Endometrial microvascular endothelial cells (primary cell): Measurements from ENCODE around the gene MYEOV. TPM values are rescaled to one million over a fixed set of nuclear protein-coding genes. Genes with fewer than 3 reads are reported as not detected.

ENCODE experiments used
- in situ Hi-C: cut with HindIII; loops from 2 replicates; pipeline ENCODE4 v1.10.0; 2017; ENCODE audit warnings: low sequenced_read_pairs, low pct_unique_long_range_greater_than_20kb; ENCODE audit errors: inconsistent ontology term
- total RNA-seq: library from RNA; depleted of rRNA; stranded (reverse); fragments of >200 nt; gene quantifications from one replicate; pipeline ENCODE4 v1.2.3, GENCODE V29; 2015; ENCODE audit errors: inconsistent ontology term

Gene MYEOV
- total RNA-seq, 1 donor from 2014 or later: 14.6 TPM

DNA sequence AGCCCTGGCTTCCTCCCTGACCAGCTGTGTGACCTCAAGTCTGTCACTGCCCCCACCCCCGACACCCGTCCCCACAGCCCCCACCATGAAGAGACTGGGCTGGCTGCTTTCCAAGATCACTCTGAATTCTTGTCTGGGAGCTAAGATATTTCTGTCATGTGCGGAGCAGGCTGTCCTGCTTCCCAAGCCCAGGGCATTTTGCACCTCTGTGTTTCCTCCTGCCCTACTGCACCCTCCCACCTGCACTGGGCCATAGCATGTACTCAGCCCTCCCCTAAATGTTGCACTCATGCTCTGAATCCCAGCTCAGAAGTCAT, 30.3 kb upstream of the MYEOV start:
- in situ Hi-C loops: no loop called here

- in situ Hi-C loops: no loop called here
Observed at GRCh38 chr11:69264486-69264885, 29.5 kb upstream of the MYEOV start.

- in situ Hi-C loops: no loop called here
Observed at GRCh38 chr11:69265210-69265609, 28.7 kb upstream of the MYEOV start.

- in situ Hi-C loops: no loop called here
Observed at GRCh38 chr11:69265911-69266510, 27.9 kb upstream of the MYEOV start.

GRCh38 chr11:69267395-69267805, 26.6 kb upstream of the MYEOV start:
- in situ Hi-C loops: no loop called here

GRCh38 chr11:69268911-69269310, 25.0 kb upstream of the MYEOV start:
- in situ Hi-C loops: no loop called here

DNA sequence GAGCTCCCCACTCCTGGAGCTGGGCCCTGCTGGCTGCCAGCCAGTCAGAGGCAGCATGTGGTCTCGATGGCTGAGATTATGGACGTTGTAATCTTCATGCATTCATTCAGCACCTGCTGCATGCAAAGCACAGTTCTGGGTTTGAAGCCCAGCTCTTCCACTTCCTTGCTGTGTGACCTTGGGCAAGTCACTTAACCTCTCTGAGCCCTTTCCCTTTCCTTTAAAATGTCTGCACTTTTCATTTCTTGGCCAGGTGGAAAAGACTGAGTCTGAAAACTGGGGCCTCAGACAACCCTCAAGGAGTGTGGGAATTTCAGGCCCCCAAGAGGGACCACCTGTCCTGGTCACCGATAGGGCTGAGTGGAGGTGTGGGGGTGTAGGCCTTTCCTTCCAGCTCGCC, 24.6 kb upstream of the MYEOV start:
- in situ Hi-C loops: no loop called here

DNA sequence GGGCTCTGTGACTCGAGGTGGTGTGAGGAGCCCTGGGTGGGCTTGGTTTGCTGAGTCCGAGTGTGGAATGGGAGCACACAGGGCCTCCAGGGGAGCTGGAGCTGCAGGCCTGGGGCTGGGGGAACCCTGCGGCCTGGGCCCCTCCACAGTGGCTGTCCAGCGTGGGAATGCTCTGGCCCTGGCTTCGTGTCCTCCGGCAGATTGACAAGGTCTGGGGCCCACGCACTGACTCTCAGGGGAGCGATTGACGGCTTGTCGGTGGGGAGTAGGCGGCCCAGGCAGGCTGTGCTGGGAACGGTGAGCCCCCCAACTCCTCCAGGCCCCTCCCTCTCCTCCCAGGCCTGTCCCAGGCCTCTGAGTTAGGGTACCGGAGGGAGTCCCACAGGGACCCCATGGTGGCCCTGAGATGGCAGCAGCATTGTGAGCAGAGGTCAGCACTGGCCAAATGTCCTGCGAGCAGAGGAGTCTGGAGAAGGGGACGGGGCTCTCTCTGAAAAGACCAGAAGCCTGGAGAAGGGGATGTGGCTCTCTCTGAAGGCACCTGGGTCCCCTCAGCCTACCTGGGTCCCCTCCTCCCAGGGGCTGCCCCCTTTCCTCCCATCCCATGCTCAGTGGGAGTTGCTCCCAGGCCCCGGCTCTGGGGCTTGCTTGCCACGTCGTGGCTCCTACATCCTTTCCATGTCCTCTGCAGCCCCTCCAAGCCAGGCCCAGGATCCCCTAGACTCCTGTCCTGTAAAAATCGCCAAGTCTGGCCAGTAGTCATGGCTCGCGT, 23.8 kb upstream of the MYEOV start:
- in situ Hi-C loops: no loop called here

GRCh38 chr11:69270941-69271340, 23.0 kb upstream of the MYEOV start:
- in situ Hi-C loops: no loop called here

- in situ Hi-C loops: no loop called here
Observed at GRCh38 chr11:69272055-69272454, 21.9 kb upstream of the MYEOV start.

DNA sequence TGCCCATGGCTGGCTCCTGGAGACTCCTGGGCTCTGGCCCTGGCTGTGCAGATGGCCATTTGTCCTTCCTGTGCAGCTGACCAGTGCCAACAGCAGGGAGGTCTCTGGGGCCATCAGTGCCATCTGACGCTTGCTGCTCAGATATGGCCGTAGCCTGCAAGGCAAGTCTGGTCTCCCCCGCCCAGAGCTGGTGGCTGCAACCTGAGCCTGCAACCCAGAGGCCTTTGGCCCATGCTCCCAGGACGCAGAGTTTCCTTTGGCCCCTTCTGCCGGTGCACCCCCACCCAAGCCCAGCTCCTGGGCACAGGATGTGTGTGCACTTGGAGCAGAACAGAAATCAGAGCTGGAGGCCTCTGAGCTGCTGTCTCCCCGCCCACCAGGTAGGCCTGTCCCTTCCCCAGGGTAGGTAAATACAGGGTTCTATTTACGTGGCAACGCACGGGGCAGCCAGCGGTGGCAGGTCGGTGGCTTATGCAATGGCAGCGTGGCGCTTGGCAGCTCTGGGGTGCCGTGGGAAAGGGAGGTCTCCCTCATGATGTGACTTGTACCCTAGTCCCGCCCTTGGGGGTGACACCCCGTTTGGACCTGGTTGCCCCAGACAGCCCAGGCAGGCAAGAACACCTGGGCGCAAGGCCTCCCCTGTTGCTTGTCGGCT, 21.0 kb upstream of the MYEOV start:
- in situ Hi-C loops: no loop called here

DNA sequence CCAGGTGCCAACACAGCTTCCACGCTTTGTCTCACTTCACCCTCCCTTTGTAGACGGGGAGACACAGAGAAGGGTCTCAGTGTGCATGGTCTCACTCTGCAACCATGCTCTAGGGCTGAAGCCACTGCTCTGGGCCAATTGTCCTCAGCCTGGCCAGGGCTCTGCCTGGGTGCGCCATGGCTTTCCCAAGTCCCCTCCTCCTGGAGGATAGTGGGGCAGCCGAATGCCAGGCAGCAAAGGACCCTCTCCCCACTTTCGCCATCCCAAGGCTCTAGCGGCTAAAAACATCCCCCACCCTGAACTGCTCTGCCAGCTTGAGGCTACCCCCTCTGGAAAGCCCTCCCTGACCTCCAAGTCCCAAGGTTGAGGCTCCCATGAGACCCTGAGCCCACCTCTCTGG, 20.4 kb upstream of the MYEOV start:
- in situ Hi-C loops: no loop called here

DNA sequence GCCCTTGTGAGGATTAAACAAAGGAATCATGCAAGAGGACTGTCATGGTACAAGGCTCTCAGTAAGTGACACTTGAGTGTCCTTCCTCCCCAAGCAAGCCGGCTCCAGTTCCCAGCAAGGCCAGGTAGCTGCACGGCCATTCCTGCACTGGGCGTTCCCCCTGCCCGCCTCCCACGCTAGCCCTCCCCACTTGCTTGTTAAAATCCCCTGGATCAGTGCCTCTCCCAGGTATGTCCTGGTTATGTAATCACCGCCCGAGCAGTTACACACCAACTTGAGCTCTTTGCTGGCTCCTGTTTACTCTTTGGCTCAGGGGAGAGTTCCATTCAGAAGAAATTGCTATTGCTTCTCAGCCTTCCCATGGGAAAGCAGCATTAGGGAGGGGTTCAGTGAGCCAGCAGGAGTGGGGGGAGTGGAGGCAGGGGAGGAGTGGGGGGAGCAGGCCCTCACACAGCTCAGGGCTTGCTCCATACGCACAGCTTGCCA, 19.4 kb upstream of the MYEOV start:
- in situ Hi-C loops: no loop called here

- in situ Hi-C loops: no loop called here
Observed at GRCh38 chr11:69275178-69275577, 18.8 kb upstream of the MYEOV start.

GRCh38 chr11:69276165-69276564, 17.8 kb upstream of the MYEOV start:
- in situ Hi-C loops: no loop called here

DNA sequence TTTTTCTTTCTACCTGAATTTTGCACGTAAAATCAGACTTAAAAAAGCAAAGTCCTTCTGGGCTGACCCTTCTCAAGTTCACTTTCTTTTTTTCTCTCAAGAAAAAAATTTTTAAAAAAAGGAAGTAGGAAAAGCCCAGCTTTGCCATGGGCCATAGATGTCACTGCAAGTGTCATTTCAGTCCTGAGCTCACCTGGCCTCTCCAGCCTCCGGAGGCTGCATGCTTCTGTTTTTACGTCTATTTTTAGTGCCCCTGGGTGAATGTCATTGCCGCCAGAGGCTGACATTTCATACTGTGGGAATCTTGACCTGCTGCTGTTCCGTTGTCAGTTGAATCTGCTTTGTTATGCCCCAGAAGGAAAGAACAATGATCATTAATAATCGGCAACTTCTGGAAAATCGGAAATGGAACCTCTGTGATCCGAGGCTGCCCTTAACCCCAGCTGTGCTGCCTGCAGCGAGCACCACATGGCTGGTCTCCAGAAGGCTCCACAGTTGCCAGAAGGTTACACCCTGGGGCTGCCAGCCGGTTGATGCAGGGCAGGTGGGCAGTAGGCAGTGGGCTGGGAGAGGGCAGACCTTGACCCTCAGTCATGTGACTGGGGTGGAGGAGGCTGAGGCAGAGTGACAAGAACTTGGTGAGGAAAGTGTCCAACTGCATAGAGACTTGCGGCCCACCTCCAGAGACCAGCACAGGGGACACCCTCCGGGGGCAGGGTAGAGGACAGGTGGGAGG, 16.7 kb upstream of the MYEOV start:
- in situ Hi-C loops: no loop called here

DNA sequence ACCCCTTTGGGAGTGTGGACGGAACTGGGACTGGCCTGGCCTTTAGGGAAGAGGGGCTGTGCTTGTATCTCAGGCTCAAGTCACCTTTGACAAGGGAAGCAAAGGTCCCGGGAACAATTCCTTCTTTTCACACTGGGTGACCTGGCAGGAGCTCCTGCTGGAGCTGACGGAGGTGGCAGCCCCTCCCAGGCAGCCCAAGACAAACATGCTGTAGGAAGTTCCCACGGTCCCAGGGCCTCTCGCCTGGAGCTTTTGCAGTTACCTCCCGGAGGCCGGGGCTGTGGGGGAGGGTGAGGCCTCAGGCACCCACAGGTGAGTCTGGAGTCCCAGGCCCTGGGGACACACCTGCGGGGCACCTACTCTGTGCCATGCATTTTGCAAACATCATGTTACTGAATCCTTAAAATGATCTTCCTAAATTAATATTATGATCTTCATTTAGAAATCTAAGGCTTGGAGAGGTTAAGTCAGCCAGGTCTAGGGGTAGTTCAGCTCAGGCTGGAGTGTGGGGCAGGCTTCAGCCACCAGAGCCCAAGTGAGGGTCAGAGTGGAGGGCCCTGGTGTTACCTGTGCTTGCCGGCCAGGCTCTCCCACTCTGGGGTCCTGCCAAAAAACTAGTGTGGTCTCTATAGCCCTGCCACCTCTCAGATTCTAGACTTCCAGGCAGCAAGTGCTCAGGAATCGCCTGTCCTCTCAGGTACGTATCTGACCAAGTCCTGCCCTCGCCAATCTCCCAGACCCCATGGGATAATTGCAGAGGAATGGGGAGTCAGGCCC, 15.7 kb upstream of the MYEOV start:
- in situ Hi-C loops: no loop called here

- in situ Hi-C loops: no loop called here
Observed at GRCh38 chr11:69280451-69280850, 13.5 kb upstream of the MYEOV start.

DNA sequence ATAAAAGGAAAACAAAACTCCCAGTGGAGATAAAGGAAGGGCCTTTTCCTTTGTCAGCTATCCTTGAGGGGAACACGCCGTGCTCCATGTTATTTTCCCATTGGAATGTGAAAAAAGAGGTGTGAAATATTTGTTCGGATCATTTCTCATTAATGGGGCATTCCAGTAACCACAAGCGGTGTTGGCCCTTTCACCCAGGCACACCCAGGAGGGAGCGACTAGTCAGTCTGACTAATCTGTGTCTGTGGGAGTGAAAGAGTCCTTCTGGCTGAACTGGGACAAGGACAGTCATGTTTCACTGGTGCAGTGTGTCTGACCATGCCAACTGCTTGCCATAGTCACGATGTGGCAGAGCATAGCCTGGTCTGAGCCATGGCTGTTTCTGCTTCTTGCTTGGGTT, 13.0 kb upstream of the MYEOV start:
- in situ Hi-C loops: no loop called here
